HG03045 (cell line): ENCODE results near the gene THUMPD3.

Experiments used
- ATAC-seq: cut with Tn5 transposase; IDR thresholded peaks from one replicate; pipeline ENCODE4 v1.9.1; 2021; ENCODE audit warnings: mild to moderate bottlenecking, moderate library complexity; ENCODE audit not compliant: unreplicated experiment

Gene THUMPD3

GRCh38 chr3:9415485-9416138 lies 52.8 kb downstream of the THUMPD3 start:
- ATAC-seq = no peak

GRCh38 chr3:9416139-9416780 lies 53.4 kb downstream of the THUMPD3 start:
- ATAC-seq = no peak

DNA sequence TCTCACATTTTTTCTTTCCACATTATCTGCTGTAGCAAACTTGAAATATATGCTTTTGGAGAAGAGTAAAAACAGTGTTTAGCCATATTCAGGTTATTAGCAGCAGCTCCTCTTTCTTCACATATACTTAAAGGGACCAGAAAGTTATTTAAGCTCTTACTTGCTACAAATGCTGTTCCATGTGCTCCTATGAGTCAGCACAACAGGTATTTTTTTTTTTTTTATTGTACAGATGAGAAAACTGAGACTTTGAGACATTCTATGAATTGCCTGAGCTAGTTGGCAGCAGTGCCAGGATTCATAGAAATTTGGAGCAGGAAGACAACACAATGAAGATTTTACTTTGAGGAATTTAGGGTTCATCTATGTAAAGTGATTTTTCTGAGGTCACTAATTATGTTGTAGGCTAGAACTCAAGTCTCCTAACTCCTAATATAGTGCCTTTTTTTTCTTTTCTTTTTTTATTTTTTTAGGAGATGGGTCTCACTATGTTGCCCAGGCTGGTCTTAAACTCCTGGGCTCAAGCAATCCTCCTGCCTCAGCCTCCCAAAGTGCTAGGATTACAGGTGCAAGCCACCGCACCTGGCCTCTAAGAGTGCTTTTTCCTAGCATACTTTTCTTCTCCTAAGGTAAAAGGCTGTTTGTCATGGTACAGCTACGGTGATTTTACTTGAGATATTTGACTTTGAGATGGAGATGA lies 58.1 kb downstream of the THUMPD3 start:
- ATAC-seq = no peak

DNA sequence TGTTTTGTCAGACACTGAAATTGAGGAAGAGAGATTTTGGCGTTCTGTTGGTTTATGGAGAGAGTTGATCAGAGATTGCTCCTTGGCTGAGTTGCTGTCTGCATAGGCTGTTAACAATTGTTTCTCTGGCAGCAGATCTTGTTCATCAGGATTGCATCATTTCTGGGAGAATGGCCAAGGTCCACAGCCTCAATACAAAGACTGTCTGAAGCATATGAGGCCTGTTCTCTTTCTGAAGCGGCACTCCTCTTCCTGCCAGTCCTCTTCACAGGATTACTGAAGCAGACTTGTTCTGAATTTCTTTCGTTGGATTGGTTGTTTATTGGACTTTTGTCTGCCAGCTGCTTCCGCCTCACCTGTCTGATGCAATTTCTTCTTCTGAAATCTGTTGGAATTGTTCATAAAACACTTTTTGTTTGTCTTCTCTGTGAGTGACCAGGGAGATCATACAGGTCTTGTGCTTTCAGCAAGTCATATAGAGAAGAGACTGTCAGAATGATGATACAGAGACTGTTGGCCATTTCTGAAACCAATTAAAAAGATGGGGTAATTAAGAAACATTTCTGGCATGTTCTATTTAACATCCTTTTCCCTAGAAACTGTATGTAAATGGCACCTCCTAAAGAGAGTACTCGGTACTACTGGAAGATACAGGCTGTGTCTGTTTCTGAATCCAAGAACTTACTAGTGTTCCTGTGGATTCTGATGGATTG lies 60.0 kb downstream of the THUMPD3 start:
- no peak for ATAC-seq

DNA sequence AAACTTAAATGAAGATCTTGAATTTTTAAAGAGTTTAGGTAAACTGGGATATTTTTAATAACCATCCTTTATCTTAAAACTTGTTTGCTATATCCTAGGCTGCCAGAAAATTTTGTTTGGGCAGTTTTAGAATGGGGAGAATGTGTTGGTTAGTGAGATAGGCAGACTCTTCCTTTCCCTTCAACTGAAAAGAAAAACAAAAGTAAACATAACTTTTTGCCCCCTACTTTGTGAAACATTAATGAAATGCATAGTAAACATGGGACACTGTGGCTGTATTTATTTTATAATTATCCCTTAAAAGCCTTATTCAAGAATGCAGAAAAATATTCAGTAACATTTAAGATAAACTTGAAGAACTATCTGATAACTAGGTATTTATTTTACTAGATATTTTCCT lies 65.6 kb downstream of the THUMPD3 start:
- ATAC-seq = no peak

DNA sequence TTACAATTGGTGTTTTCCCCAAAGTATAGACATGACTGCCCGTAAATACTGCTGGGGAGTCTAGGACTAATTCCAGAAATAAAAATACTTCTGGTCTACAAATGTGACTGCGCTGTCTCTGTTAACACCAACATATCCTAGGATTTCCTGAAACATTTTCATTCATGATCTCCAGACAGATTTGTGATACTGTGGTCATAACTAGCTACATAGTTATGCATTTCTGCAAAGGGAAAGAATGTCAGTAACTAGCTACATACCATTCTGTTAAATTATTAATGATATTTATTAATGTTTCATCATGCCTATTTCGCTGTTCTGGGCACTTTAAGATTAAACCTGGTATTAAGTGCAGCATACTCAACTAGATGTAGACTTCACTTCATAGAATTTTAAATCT lies 67.9 kb downstream of the THUMPD3 start:
- ATAC-seq = no peak

DNA sequence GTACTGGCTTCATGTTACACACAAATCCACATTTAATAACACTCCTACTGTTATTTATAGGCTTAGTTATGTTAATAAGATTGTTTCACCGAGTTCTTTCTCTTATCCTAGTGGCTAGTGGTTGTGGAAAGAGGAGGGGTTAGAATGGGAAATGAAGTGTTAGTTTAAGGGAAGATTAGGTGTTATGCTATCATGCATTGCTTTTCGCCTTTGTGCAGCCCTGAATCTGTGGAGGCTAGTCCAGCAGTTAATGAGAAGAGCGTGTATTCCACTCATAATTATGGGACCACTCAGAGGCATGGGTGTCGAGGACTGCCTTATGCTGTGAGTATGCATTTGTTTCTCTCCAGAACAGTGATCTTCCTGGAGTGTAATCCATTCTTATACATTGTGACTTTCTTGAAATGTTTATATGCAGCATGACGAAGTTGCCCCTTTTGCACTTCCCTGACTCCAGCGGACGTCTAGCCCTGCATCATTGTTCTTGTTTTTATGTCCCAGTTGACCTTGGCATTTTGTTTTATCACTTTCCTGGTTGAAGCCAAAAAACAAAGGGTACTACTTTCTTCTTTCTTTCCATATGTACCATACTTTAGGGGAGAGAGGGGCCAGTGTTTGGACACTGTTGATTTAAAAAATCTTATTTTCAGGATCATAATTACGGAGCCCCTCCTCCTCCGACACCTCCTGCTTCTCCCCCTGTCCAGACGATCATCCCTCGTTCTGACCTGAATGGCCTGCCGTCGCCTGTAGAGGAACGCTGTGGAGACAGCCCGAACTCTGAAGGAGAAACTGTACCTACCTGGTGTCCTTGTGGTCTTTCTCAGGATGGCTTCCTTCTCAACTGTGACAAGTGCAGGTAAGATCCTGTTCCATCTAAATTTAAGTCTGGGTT lies 71.0 kb downstream of the THUMPD3 start:
- ATAC-seq = no peak

GRCh38 chr3:9435316-9435715 lies 72.5 kb downstream of the THUMPD3 start:
- ATAC-seq = no peak
